ENCODE measurements around the gene EME1. TPM values are rescaled to one million over a fixed set of nuclear protein-coding genes. Genes with fewer than 3 reads are reported as not detected.

The EME1 gene
- total and polyA plus RNA-seq, 2 donors (not counting 3 experiments of a cell fraction or from before 2014, with no cell fraction given), result 5.6 to 9.1 TPM

DNA sequence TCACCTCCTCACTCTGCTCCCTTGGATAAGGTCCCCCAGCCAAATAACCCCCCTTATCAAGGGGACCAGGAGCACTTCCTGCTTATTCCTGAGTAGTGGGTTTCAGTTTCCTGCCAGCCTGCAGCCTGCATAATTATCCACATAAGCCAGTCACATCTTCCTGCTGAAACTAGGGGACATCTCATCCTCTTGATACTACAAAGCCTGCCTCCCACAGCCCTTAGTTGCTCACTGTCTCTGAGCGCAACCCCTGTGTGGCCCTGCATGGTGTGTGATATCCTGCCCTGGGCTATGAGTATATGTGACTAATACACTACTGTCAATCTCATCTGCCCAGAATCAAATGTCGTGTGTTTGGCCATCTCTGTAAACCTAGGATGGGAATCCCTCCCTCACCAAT, 35.1 kb upstream of the EME1 start:
- Histone ChIP-seq H3K4me1 (ENCODE audit: control insufficient read depth, extremely low read depth, insufficient read depth, low read length) (no peaks in the 10 kb centered on the region), H2AFZ (ENCODE audit: low read depth, low read length) (no peak overlapping the region), H3K4me2 (ENCODE audit: insufficient read depth, low read length) (no peak overlapping the region), H3K9ac (replicated peaks; ENCODE audit: extremely low read depth, insufficient read depth, low read length) (no peak overlapping the region), H3K4me3 (replicated peaks in 1 of 3; ENCODE audit: insufficient read depth in 1 of 3, low read depth in 1 of 3, low read length in 3 of 3) (no peak overlapping the region), H3K9me3 (replicated peaks; ENCODE audit: control insufficient read depth, insufficient read depth, low read length) (no peaks in the 10 kb centered on the region), H3K79me2 (ENCODE audit: control insufficient read depth, insufficient read depth, low read length) (no peaks in the 10 kb centered on the region), H3K36me3 (ENCODE audit: control insufficient read depth in 2 of 2, extremely low read depth in 1 of 2, insufficient read depth in 2 of 2, low read length in 2 of 2) (no peaks in the 10 kb centered on the region), H3K27ac (ENCODE audit: insufficient read depth, low read depth, low read length) (no peak overlapping the region), H3K9me1 (replicated peaks; ENCODE audit: control insufficient read depth, extremely low read depth, insufficient read depth, low read length) (no peaks in the 10 kb centered on the region), H4K20me1 (replicated peaks; ENCODE audit: control insufficient read depth, extremely low read depth, insufficient read depth, low read length) (no peaks in the 10 kb centered on the region), H3K27me3 (ENCODE audit: control insufficient read depth in 2 of 2, insufficient read depth in 2 of 2, low read length in 2 of 2) (peaks cover 14 to 30% of the 10 kb centered on the region in 2 experiments)
- no TSS peak for BruUV-seq (replicated peaks)
- POLR2A ChIA-PET, result no interaction called here
- intact Hi-C loops (cut with micrococcal nuclease) (no loop called here), dilution Hi-C loops (cut with MboI; ENCODE audit: extremely low pct_ligation_motif_present, low sequenced_read_pairs) (no loop called here)
- TF ChIP-seq MYC (IDR thresholded peaks at IDR 0.05; ENCODE audit: low read depth, low read length) (no peak), POLR2AphosphoS5 (IDR thresholded peaks at IDR 0.05; ENCODE audit: insufficient read depth, low read depth, low read length) (no peak), MAX (IDR thresholded peaks at IDR 0.05; ENCODE audit: insufficient read depth, insufficient read length) (no peak), FOS (IDR thresholded peaks at IDR 0.05; ENCODE audit: borderline replicate concordance, insufficient read depth, low read length) (no peak), POLR2A (IDR thresholded peaks at IDR 0.05; ENCODE audit: low read depth, low read length) (no peak), EZH2 (IDR thresholded peaks at IDR 0.05; ENCODE audit: borderline replicate concordance, low read depth, low read length, severe bottlenecking) (no peak), GATA2 (IDR thresholded peaks at IDR 0.05; ENCODE audit: insufficient read depth, insufficient read length, low read depth, low read length) (no peak), JUN (IDR thresholded peaks at IDR 0.05; ENCODE audit: borderline replicate concordance, insufficient read depth, insufficient read length, low read depth) (no peak), CTCF (IDR thresholded peaks at IDR 0.05; ENCODE audit: extremely low read depth in 1 of 2, insufficient read depth in 1 of 2, low read depth in 1 of 2, low read length in 2 of 2) (no peak)
- CTCF ChIA-PET, result interaction anchor here (1.3 kb wide), 1 partner anchor 168 kb away, joined by 4 read pairs; no protein-coding TSS in a partner anchor
- no peak for FAIRE-seq
- no peak for DNase-seq (ENCODE audit: low read depth, low spot score)
